Activated T-cell treated with anti-CD3 and anti-CD28 coated beads, Interleukin-2, amount 50 U/mL, for 24 hours (primary cell): ENCODE data around the gene OR10T2.
"Not testable (repeated sequence)": the region's sequence is repeated elsewhere in the genome, so short reads cannot be mapped to it uniquely, and the experiment has no call there.

Source experiments
- DNase-seq: peaks from one replicate; pipeline ENCODE4 v3.0.0-alpha.2; 2020
- H3K27ac Mint-ChIP-seq: 2 replicates; pipeline ENCODE4 v1.8.0; 2020; ENCODE audit warnings: mild to moderate bottlenecking, mixed read lengths
- H3K27me3 Mint-ChIP-seq: 2 replicates; pipeline ENCODE4 v1.8.0; 2020; ENCODE audit warnings: mixed read lengths
- H3K36me3 Mint-ChIP-seq: 2 replicates; pipeline ENCODE4 v1.8.0; 2020; ENCODE audit warnings: low read depth, mixed read lengths
- H3K4me1 Mint-ChIP-seq: 2 replicates; pipeline ENCODE4 v1.8.0; 2020; ENCODE audit warnings: low read depth, mixed read lengths
- H3K4me3 Mint-ChIP-seq: 2 replicates; pipeline ENCODE4 v1.8.0; 2020; ENCODE audit warnings: mild to moderate bottlenecking, moderate library complexity, mixed read lengths
- H3K9me3 Mint-ChIP-seq: 2 replicates; pipeline ENCODE4 v1.8.0; 2020; ENCODE audit warnings: mixed read lengths

The OR10T2 gene, protein sequence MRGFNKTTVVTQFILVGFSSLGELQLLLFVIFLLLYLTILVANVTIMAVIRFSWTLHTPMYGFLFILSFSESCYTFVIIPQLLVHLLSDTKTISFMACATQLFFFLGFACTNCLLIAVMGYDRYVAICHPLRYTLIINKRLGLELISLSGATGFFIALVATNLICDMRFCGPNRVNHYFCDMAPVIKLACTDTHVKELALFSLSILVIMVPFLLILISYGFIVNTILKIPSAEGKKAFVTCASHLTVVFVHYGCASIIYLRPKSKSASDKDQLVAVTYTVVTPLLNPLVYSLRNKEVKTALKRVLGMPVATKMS

DNA sequence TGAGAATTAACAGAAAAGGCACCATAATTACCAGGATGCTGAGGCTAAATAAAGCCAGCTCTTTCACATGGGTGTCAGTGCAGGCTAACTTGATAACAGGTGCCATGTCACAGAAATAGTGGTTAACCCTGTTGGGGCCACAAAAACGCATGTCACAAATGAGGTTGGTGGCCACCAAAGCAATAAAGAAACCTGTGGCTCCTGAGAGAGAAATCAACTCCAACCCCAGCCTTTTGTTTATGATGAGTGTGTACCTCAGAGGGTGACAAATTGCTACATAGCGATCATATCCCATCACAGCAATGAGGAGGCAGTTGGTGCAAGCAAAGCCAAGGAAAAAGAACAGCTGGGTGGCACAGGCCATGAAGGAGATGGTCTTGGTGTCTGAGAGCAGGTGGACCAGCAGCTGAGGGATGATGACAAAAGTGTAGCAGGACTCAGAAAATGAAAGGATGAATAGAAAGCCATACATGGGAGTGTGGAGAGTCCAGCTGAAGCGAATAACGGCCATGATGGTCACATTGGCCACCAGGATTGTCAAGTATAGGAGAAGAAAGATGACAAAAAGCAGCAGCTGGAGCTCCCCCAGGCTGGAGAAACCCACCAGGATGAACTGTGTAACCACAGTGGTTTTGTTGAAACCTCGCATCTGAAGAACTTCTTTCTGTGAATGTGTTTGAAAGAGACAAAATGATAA is at the start of gene OR10T2:
Gene OR10T2, minus strand, starts transcription at position 649 of the 697 bp plus-strand sequence. Its CDS starts 0 bp downstream, at position 649.
- Mint-ChIP-seq H3K4me1 (peaks cover 4% of the 10 kb centered on the region), H3K27ac (no peak within 1 kb of the TSS), H3K36me3 (no peaks in the 10 kb centered on the region), H3K27me3 (peaks cover 34% of the 10 kb centered on the region), H3K4me3 (no peak within 1 kb of the TSS), H3K9me3 (no peaks in the 10 kb centered on the region)
- no peak for DNase-seq

DNA sequence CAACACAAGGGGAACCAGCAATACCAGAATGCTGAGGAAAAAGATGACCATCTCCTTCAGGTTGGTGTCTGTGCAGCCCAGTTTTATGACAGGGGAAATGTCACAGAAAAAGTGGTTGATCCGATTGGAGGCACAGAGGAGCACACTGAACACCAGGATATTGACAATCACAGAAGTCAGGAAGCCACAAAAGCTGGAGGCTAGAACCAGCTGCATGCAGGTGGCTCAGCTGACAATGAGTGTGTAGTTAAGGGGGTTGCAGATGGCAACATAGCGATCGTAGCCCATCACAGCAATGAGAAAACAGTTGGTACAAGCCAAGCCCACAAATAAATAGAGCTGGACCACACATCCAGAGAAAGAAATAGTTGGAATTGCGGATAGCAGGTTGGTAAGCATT is 46.1 kb upstream of the OR10T2 start:
- Mint-ChIP-seq H3K27ac (no peak overlapping the region), H3K4me1 (no peaks in the 10 kb centered on the region), H3K27me3 (peaks cover 21% of the 10 kb centered on the region), H3K9me3 (no peaks in the 10 kb centered on the region), H3K4me3 (no peak overlapping the region), H3K36me3 (no peaks in the 10 kb centered on the region)
- DNase-seq, result no peak

DNA sequence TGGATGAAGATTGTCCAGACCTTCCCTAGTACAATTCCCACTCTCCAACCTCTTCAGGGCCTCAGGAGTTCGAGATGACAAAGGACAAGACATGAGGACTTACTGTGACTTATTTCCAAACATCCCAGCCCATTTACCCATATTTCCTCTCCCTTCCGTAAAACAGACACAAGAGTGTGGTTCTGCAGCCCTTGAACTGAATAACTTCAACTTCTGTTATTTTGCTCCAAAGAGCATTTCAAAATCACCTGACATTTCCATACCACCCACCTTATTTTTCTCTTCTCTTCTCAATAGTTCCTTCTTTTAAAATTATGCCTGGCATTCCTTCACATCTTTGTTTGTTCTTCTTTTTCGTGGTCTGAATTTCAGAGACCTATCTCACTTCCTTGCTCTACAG is 35.5 kb upstream of the OR10T2 start:
- Mint-ChIP-seq H3K4me1 (no peaks in the 10 kb centered on the region), H3K36me3 (no peaks in the 10 kb centered on the region), H3K27ac (no peak overlapping the region), H3K9me3 (peaks cover 6% of the 10 kb centered on the region), H3K27me3 (peaks cover 62% of the 10 kb centered on the region), H3K4me3 (no peak overlapping the region)
- no peak for DNase-seq

DNA sequence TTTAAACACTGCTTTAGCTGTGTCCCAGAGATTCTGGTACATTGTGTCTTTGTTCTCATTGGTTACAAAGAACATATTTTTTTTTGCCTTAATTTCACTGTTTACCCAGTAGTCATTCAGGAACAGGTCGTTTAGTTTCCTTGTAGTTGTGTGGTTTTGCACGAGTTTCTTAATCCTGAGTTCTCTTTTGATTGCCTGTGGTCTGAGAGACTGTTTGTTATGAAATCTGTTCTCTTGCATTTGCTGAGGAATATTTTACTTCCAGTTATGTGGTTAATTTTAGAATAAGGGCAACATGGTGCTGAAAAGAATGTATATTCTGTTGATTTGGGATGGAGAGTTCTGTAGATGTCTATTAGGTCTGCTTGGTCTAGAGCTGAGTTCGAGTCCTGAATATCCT is 30.9 kb upstream of the OR10T2 start:
- not testable (repeated sequence) for H3K4me3 Mint-ChIP-seq, H3K36me3 Mint-ChIP-seq, H3K4me1 Mint-ChIP-seq, H3K27ac Mint-ChIP-seq, DNase-seq
- H3K9me3 Mint-ChIP-seq, result peaks cover 16% of the 10 kb centered on the region
- H3K27me3 Mint-ChIP-seq, result peaks cover 64% of the 10 kb centered on the region

DNA sequence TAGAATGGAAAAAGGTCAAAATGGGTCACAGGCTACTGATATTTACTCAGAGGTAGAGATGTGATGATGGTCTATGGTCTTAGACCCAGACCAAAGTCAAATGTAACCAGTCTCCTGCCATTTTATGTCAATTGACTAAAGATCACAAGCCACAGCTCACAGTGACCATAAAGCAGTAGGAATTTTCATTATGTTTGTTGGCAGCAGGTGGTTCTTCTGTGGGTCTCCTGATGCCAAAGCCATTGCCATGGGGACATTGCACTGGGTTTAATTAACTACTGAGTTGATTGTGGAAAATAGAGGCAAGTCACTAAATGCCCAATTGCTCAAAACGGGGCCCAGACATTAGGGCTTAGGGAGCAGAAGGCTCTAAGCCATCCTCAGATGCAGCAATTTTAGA is 26.9 kb upstream of the OR10T2 start, which contains the start of gene OR10K2:
Gene OR10K2, minus strand, starts transcription at position 101 of the 400 bp plus-strand sequence. CDS start 5,371 bp downstream, outside the sequence.
- Mint-ChIP-seq H3K4me1 (no peaks in the 10 kb centered on the region), H3K36me3 (no peaks in the 10 kb centered on the region), H3K9me3 (peaks cover 10% of the 10 kb centered on the region), H3K27me3 (peaks cover 30% of the 10 kb centered on the region), H3K4me3 (no peak within 1 kb of the TSS), H3K27ac (no peak within 1 kb of the TSS)
- no peak for DNase-seq

DNA sequence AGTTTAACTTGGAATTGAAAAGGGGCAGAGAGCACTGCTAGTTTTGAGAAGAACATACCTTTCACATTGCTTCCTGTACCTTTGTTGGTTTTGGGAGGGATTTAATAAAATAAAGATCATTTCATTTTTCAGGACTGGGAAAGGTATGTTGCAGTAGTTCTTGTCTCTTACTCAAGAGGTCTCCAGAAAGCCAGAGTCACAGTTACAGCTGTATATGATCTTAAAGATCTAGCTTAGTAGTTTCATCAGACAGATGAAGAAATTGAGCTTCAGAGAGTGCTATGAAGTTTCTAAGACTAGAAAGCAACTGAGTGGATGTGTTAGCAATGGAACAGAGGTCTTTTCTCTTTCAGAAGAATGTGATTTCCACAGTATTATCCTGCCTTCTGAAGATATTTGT is 25.8 kb upstream of the OR10T2 start:
- Mint-ChIP-seq H3K27me3 (peaks cover 27% of the 10 kb centered on the region), H3K9me3 (peaks cover 10% of the 10 kb centered on the region), H3K27ac (no peak overlapping the region), H3K4me1 (no peaks in the 10 kb centered on the region), H3K36me3 (no peaks in the 10 kb centered on the region), H3K4me3 (no peak overlapping the region)
- DNase-seq, result no peak

DNA sequence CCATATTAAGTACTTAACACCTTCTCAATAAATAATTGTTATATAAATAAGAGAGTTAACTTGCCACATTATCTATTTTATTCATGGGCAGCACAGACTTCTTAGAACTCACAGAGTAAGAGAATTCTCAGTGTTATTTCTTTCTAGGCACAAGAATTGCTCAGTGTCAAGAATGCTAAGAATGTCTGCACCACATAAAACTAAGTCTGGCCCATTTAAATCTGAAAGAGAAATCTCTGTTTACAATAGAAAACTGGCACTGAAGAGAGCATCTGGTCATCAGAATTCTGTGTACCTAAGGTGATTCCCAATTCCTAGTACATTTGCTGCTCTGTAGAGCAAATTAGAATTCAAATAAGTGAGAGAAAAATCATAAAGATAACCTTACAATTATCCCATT is 22.9 kb upstream of the OR10T2 start:
- H3K9me3 Mint-ChIP-seq, result no peaks in the 10 kb centered on the region
- DNase-seq, result no peak
- H3K27me3 Mint-ChIP-seq, result peaks cover 3% of the 10 kb centered on the region
- H3K27ac Mint-ChIP-seq, result no peak overlapping the region
- no peaks in the 10 kb centered on the region for H3K4me1 Mint-ChIP-seq
- no peak overlapping the region for H3K4me3 Mint-ChIP-seq
- H3K36me3 Mint-ChIP-seq, result no peaks in the 10 kb centered on the region

DNA sequence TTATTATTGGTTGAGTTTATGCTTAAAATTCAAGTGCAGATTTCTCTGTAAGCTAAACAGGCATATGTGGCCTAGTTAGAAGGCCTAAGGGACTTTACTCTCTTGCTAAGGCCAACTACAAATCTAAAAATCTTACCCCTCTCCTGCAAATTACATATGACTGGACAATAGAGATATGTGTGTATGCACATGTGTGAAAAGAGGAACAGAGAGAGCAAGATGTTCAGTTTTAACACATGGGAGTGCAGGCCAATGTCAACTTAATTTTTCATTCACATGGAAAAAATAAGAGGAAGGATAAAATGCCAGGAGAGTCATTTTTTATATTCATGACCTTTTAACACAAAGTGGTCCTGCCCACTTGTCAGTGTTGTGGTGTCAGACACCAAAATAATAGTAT is 18.3 kb upstream of the OR10T2 start:
- Mint-ChIP-seq H3K4me1 (no peaks in the 10 kb centered on the region), H3K27me3 (peaks cover 3% of the 10 kb centered on the region), H3K27ac (no peak overlapping the region), H3K9me3 (no peaks in the 10 kb centered on the region), H3K36me3 (no peaks in the 10 kb centered on the region), H3K4me3 (no peak overlapping the region)
- DNase-seq, result no peak

DNA sequence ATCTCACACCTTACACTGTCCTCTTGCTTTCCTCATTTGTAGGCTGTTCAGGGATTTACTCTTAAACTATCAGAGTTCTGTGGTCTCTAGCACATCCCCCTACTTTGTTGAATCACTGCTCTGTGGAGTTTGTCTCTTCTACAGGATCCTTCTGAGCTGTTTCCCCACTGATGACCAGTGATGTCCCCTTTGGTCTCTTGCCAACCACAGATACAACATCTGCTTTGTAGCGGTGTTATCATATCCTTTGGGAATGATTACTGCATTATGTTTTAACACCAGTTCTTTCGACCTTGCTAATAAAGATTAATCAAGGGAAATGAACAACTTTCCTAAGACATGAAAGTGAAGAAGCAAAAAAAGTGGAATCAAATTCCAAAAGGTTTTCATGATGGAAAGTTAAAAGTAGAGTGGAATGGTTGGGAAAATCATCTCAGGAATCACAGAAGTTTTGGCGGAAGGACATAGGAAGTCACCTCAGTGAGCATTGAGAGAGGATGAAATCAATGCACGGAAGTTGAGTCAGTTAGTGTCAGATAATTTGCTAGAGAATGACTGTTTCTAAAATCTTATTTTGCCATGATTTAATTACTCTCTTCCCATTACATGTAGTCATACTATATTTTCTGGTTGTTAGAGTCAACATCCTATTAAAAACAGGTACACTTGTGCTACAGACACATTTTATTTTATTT is 15.5 kb upstream of the OR10T2 start:
- DNase-seq, result no peak
- no peaks in the 10 kb centered on the region for H3K4me1 Mint-ChIP-seq
- no peak overlapping the region for H3K4me3 Mint-ChIP-seq
- no peaks in the 10 kb centered on the region for H3K27me3 Mint-ChIP-seq
- H3K27ac Mint-ChIP-seq, result no peak overlapping the region
- no peaks in the 10 kb centered on the region for H3K36me3 Mint-ChIP-seq
- H3K9me3 Mint-ChIP-seq, result no peaks in the 10 kb centered on the region

DNA sequence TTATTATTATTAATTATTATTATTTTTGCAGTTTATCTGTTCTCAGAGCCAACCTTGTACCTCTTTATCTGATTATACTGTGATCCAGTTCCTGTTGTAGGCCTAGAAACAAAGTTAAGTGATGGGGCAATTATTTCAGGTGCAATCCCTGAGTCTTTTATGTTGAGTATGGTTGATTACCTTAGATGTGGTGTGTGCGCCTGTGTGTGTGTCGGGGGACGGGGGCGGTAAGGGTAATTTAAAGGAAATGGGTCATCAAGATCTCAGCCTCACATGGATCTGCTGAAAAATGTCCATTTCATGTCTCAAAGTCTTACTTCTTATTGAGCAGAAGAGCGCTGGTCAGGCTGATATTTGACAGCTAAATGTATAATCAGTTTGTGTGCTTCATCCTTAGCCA is 7.8 kb upstream of the OR10T2 start:
- Mint-ChIP-seq H3K4me1 (no peaks in the 10 kb centered on the region), H3K27me3 (peaks cover 25% of the 10 kb centered on the region)

DNA sequence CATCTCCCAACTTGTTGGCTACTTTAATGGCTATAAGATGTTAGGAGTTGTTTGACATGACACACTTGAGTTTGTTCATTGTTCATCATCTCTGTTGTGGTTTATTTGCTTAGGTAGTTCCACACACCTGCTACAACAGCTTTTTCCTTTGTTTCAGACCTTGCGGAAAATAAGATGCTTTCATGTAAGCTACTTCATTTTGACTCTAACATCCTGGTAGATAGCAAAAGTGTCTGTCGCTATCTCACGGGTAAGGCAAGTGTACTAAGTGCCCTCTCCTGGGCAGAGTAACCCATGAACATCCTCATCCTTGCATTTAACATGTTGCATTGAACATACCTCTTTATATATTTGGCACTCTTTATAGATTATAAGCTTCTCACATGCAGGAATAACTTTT is 1.6 kb upstream of the OR10T2 start:
- DNase-seq, result no peak
- Mint-ChIP-seq H3K4me1 (peaks cover 4% of the 10 kb centered on the region), H3K9me3 (no peaks in the 10 kb centered on the region), H3K27me3 (peaks cover 42% of the 10 kb centered on the region), H3K27ac (no peak overlapping the region), H3K4me3 (no peak overlapping the region), H3K36me3 (no peaks in the 10 kb centered on the region)

More for the DNA sequence above, 7.8 kb upstream of the OR10T2 start:
- no peak overlapping the region for H3K27ac Mint-ChIP-seq
- no peak for DNase-seq
- H3K4me3 Mint-ChIP-seq, result no peak overlapping the region
- no peaks in the 10 kb centered on the region for H3K9me3 Mint-ChIP-seq
- H3K36me3 Mint-ChIP-seq, result no peaks in the 10 kb centered on the region

DNA sequence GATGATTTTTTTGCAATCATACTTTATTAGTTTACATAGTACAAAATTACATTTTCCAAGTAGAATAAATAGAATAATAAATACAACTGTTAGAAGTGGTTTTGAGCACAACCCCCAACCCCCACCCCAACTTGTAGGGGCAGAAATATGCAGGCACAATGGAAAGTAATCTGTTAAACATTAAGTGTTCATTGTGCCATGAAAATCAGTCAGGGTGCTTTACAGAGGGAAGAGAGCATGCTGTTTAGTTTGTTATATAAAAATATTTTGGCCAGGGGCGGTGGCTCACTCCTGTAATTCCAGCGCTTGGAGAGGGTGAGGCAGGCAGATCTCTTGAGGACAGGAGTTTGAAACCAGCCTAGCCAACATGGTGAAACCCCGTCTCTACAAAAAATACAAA is 2.6 kb downstream of the OR10T2 start:
- Mint-ChIP-seq H3K9me3 (no peaks in the 10 kb centered on the region), H3K4me1 (peaks cover 4% of the 10 kb centered on the region), H3K4me3 (no peak overlapping the region), H3K36me3 (no peaks in the 10 kb centered on the region), H3K27me3 (peaks cover 33% of the 10 kb centered on the region), H3K27ac (no peak overlapping the region)
- DNase-seq, result no peak

DNA sequence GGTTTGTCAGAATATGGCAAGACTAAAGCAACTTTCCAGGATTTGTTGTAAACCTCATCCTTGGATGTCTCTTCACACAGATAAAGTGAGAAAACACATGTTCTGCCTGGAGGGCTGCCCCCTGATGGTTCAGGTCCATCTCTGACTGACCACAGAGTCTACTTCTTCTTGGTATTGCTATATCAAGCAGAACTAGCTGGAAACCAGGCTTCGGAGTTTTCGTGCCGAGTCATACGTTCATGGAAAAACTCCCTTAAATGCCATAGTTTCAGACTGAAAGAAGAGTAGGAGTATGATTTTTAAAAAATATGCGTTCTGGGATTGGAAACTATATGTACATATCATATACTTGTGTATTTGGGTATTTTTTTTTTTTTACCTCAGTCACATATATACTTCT is 5.8 kb downstream of the OR10T2 start:
- Mint-ChIP-seq H3K36me3 (no peaks in the 10 kb centered on the region), H3K4me3 (no peak overlapping the region), H3K27ac (no peak overlapping the region), H3K4me1 (peaks cover 2% of the 10 kb centered on the region), H3K9me3 (no peaks in the 10 kb centered on the region), H3K27me3 (peaks cover 14% of the 10 kb centered on the region)
- no peak for DNase-seq

DNA sequence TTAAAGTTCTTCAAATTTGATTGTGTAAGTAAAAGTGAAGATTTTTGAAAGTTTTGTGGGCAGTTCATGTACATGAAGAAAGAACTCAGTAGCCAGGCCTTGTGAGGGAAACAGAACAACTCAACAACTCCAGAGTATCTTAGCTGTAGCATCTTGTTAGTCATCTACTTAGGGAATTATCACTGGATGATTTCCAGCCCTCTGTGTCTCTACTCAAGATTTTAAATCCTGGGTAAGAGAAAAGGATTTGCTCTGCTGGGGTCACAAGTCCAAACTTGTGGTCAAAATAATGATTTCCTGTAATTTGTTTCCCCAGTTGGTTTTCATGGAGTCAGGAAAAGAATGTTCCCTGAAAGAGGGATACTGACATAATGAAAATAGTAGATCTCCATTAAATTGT is 8.2 kb downstream of the OR10T2 start:
- no peak for DNase-seq
- no peaks in the 10 kb centered on the region for H3K36me3 Mint-ChIP-seq
- H3K4me1 Mint-ChIP-seq, result peaks cover 2% of the 10 kb centered on the region
- peaks cover 2% of the 10 kb centered on the region for H3K9me3 Mint-ChIP-seq
- H3K4me3 Mint-ChIP-seq, result no peak overlapping the region
- no peak overlapping the region for H3K27ac Mint-ChIP-seq
- peaks cover 17% of the 10 kb centered on the region for H3K27me3 Mint-ChIP-seq

DNA sequence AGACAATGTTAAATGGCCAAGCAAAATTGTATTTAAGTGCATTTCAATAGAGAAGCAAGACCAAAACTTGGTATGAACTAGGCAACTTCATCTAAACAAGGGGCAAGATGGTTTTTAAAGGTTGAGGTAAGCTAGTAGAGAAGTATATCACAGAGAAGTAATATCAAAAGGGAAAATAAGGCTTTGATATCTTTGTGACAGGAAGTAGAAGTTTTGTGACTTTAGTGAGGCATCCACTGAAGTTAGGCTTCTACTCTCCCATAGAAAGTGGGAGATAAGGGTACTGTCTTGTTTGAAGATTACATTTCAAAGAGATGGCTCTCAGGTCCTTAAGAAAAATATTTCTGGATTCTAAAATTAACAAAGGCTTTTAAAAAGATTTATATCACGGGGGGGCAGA is 8.9 kb downstream of the OR10T2 start:
- no peak overlapping the region for H3K4me3 Mint-ChIP-seq

More for the DNA sequence above, 8.9 kb downstream of the OR10T2 start:
- no peak for DNase-seq
- peaks cover 18% of the 10 kb centered on the region for H3K27me3 Mint-ChIP-seq
- peaks cover 2% of the 10 kb centered on the region for H3K9me3 Mint-ChIP-seq
- no peak overlapping the region for H3K27ac Mint-ChIP-seq
- no peaks in the 10 kb centered on the region for H3K36me3 Mint-ChIP-seq
- H3K4me1 Mint-ChIP-seq, result peaks cover 2% of the 10 kb centered on the region
